SH-SY5Y (cell line): Measurements from ENCODE around the gene NME7.
A peak's percentile ranks its signal among the peaks of the same experiment; 100 is the strongest.

Experiments
- GATA2 ChIP-seq: IDR thresholded peaks from 2 replicates; pipeline ENCODE4 v1.6.1; 2011; ENCODE audit warnings: mild to moderate bottlenecking, low read depth, low read length
- GATA3 ChIP-seq: IDR thresholded peaks from 2 replicates; pipeline ENCODE4 v1.6.1; 2011; ENCODE audit warnings: low read depth, mild to moderate bottlenecking, low read length, moderate library complexity

DNA sequence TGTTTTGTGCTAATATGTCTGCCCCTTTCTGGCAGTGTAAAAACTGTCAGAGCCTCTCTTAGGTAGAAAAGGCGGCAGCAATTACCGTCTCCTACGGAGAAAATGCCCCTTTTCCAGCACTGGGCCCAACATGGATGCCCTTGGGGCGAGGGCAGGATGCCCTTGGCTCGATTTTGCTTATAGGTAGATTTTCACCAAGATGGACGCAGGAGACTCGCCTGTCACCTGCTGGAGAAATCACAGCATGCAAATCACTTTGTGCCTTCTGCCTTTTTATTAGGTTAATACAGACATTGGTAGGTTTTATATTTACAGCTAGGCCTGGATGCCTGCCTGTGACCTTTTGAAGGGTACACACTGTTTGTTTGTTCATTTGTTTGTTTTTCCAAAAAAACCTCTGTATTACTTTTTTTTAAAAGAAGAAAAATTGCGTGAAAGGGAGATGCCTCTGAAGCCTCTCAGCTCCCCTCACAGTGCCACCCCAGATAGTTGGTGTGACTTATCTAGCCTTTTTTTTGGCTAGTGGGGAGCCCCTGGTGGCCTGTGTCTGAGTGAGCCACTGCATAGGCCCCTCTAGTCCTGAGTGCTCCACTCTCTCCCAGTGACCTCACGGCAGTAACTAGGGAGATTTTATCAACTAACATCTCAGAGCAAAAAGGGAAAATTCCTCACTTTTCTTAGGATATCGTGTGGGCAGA lies 258.6 kb downstream of the NME7 start:
- TF ChIP-seq GATA3 (no peak; the same call in none of the 2 replicates), GATA2 (peak; percentile 84)
